Astrocyte (in vitro differentiated cells and primary cell): ENCODE data around the gene TSSK6.

Experiments used
- CTCF ChIP-seq: IDR thresholded peaks from 2 replicates; pipeline ENCODE4 v1.5.1; 2011; ENCODE audit warnings: low read depth, mild to moderate bottlenecking, inconsistent platforms, low read length, moderate library complexity; ENCODE audit not compliant: insufficient read depth
- EZH2 ChIP-seq: IDR thresholded peaks from 2 replicates; pipeline ENCODE4 v1.6.1; 2012; ENCODE audit warnings: mild to moderate bottlenecking, low read length, inconsistent platforms; ENCODE audit not compliant: insufficient read depth

GRCh38 chr19:19485161-19485997 is 30.0 kb downstream of the TSSK6 start:
- TF ChIP-seq CTCF (no peak), EZH2 (no peak)
